Stimulated activated naive CD8-positive, alpha-beta T cell treated with anti-CD3 and anti-CD28 coated beads, Interleukin-15, amount 100 ng/mL, for 72 hours (primary cell): Measurements from ENCODE around the gene SDC1.

ENCODE experiments used
- ATAC-seq: fragments of 150-1000 bp; cut with Tn5 transposase; 2 replicates; pipeline ENCODE4 v1.10.0; 2021; ENCODE audit warnings: mild to moderate bottlenecking, moderate library complexity
- DNase-seq, 2 donors: peaks; one replicate each; pipeline ENCODE4 v3.0.0; 2021 to 2022
- H3K27ac Mint-ChIP-seq, 2 donors: one replicate each; pipeline ENCODE4 v1.8.0; 2022; ENCODE audit warnings: mild to moderate bottlenecking in 2 of 2, mixed read lengths in 2 of 2, moderate library complexity in 2 of 2
- H3K27me3 Mint-ChIP-seq: one replicate; pipeline ENCODE4 v1.8.0; 2022; ENCODE audit warnings: mixed read lengths
- H3K4me1 Mint-ChIP-seq: one replicate; pipeline ENCODE4 v1.8.0; 2022; ENCODE audit warnings: mild to moderate bottlenecking, mixed read lengths
- H3K4me3 Mint-ChIP-seq, 2 donors: one replicate each; pipeline ENCODE4 v1.8.0; 2022; ENCODE audit warnings: mild to moderate bottlenecking in 2 of 2, mixed read lengths in 2 of 2, moderate library complexity in 1 of 2
- H3K9me3 Mint-ChIP-seq, 2 donors: one replicate each; pipeline ENCODE4 v1.8.0; 2022; ENCODE audit warnings: mixed read lengths in 2 of 2

The SDC1 gene

DNA sequence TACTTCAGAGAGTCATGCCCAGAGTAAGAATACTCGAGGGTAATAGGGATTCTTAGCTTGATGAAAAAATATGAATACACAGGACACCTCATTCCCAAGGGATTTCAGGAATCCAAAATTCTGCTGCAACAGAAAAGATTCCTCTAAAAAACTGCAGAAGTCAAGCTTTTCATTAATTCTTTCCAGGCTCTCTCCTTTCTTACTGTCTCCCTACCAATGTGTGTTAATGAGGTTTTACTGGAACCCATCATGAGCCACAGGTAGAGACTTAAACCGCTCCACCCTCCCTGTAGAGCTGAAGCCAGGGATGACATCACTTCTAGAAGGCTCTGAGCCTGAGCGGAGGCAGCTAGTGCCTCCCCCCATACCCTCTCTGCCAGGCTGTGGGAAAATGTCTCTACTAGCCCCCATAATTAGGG, 3.4 kb downstream of the SDC1 start:
- no peak overlapping the region for H3K27ac Mint-ChIP-seq
- peaks cover 58% of the 10 kb centered on the region for H3K27me3 Mint-ChIP-seq
- ATAC-seq (no peak), DNase-seq (no peak)
- H3K4me3 Mint-ChIP-seq: no peak overlapping the region
- no peaks in the 10 kb centered on the region for H3K9me3 Mint-ChIP-seq
- H3K4me1 Mint-ChIP-seq: peaks cover 7% of the 10 kb centered on the region

DNA sequence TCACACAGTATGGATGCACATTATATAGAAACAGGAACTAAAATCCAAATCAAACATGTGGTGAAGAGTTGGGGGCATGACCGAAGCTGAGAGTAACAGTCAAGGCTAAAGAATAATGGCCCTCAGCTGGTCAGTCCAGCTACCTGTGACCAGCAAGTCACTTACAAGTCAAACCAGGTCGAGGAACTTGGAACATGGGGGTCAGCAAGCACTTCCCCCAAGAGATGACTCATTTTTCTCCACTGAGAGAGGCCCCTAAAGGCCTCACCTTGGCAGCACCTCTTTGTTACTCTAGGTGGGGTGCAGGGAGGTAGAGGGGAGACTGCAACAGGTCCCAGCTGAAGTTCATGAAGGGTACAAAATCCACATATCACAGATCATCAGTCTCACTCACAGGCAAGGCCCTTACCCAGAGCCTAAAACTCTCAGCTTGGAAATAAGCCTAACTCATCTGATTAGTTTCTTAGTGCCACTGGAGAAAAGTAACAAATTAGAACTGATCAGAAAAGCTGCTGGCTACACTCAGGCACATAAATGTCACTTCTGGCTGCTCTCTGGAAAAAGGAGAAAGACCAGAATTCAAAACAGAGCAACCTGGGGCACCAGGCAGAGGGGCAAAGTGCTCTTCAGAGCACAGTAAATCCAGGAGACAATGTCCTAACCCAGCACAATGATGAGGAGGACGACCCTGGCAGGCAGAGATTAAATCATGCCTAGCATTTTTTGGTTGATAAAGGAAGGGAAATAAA, 4.0 kb downstream of the SDC1 start:
- peaks cover 52% of the 10 kb centered on the region for H3K27me3 Mint-ChIP-seq
- ATAC-seq (no peak), DNase-seq (no peak)
- no peak overlapping the region for H3K4me3 Mint-ChIP-seq
- H3K9me3 Mint-ChIP-seq: no peaks in the 10 kb centered on the region
- no peak overlapping the region for H3K27ac Mint-ChIP-seq
- peaks cover 7% of the 10 kb centered on the region for H3K4me1 Mint-ChIP-seq

DNA sequence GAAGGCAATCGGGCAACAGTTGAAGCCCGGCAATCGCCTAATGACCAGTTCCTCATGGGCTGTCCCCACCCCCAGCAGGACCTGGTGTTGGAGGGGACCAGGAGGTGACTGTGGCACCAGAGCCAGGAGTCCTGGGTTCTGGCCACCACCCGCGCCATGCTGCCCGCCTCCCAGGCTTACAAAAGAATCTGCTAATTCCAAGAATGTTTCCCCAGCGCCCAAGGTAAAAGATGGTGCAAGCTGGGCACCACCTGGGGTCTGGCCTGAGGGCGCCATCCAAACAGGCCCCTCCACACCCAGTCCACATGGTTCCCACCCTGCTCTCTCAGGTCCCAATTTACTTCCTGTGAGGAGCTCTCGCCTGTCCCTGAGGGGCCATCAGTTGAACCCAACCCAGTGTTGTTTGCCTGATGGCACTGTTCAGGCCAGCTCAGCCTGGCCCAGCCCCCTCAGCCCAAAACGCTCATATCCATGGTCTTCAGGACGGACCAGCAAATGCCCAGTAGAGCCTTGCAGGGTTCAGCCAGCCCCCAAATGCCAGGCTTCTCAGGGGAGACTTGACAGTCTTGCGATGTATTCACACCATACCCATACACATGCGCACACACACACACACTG, 5.1 kb downstream of the SDC1 start:
- no peaks in the 10 kb centered on the region for H3K4me1 Mint-ChIP-seq
- no peaks in the 10 kb centered on the region for H3K9me3 Mint-ChIP-seq
- peak overlapping the region in 1 of 2 donors; percentile 87 for H3K27ac Mint-ChIP-seq
- DNase-seq: no peak
- H3K4me3 Mint-ChIP-seq: no peak overlapping the region
- H3K27me3 Mint-ChIP-seq: peaks cover 43% of the 10 kb centered on the region
- no peak for ATAC-seq

GRCh38 chr2:20218331-20219320, 6.3 kb downstream of the SDC1 start:
- Mint-ChIP-seq H3K4me1 (no peaks in the 10 kb centered on the region), H3K27me3 (peaks cover 43% of the 10 kb centered on the region), H3K27ac (no peak overlapping the region), H3K9me3 (no peaks in the 10 kb centered on the region), H3K4me3 (no peak overlapping the region)
- ATAC-seq (no peak), DNase-seq (no peak)

DNA sequence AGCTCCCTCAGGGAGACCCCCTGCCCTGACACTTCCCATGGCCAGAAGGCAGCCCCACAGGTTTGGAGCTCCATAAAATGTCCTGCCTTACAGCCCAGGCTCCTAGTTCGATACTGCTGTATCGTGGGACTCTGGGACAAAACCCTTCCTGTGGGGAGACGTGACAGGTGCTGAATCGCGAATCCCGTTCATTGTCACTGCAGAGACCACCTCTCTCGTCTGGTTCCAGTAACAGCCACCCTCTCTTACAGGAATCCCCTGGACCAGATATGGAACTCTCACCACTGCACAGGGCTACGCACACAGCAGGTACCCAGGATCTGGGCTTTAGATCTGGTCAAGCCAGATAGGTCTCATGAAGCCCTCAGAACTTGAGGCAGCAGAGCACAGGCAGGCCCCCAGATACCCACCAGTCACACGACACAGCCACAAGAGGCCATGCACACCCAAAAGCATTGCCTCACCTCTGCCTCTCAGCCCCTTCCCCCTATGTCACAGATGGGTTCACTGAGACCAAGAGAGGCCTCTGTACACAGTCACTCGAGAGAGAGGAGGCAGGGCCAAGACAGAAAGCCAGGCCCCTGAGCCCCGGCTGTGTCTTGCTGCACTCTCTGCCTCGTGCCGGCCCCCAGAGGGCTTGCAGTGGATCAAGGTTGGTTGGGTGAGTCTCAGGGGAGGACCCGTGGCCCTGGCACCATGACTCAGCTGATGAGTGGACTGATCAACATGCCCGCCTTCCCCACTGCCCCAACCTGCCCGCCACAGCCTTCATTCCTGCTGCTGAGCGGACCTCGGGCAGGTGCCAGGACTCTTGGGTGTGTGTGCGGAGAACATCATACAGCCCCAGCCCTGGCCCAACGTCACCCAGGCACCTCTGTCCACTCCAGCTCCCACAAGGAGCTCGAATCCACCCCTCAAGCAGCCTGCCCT, 7.6 kb downstream of the SDC1 start:
- H3K4me1 Mint-ChIP-seq: no peaks in the 10 kb centered on the region
- no peaks in the 10 kb centered on the region for H3K9me3 Mint-ChIP-seq
- ATAC-seq (no peak), DNase-seq (no peak)
- H3K4me3 Mint-ChIP-seq: no peak overlapping the region
- peaks cover 33% of the 10 kb centered on the region for H3K27me3 Mint-ChIP-seq
- no peak overlapping the region for H3K27ac Mint-ChIP-seq

GRCh38 chr2:20216130-20217025, 8.6 kb downstream of the SDC1 start:
- ATAC-seq (no peak), DNase-seq (no peak)
- no peaks in the 10 kb centered on the region for H3K9me3 Mint-ChIP-seq
- H3K27ac Mint-ChIP-seq: no peak overlapping the region
- H3K4me3 Mint-ChIP-seq: no peak overlapping the region
- no peaks in the 10 kb centered on the region for H3K4me1 Mint-ChIP-seq
- H3K27me3 Mint-ChIP-seq: peaks cover 23% of the 10 kb centered on the region

GRCh38 chr2:20215183-20216040, 9.5 kb downstream of the SDC1 start:
- DNase-seq: no peak
- ATAC-seq: no peak
- Mint-ChIP-seq H3K27ac (no peak overlapping the region), H3K9me3 (no peaks in the 10 kb centered on the region), H3K27me3 (peaks cover 14% of the 10 kb centered on the region), H3K4me1 (no peaks in the 10 kb centered on the region), H3K4me3 (no peak overlapping the region)

- Mint-ChIP-seq H3K27me3 (peaks cover 6% of the 10 kb centered on the region), H3K4me3 (no peak overlapping the region), H3K27ac (no peak overlapping the region), H3K9me3 (no peaks in the 10 kb centered on the region), H3K4me1 (no peaks in the 10 kb centered on the region)
- DNase-seq: no peak
- no peak for ATAC-seq
Measured at GRCh38 chr2:20214566-20215182, 10.3 kb downstream of the SDC1 start.

DNA sequence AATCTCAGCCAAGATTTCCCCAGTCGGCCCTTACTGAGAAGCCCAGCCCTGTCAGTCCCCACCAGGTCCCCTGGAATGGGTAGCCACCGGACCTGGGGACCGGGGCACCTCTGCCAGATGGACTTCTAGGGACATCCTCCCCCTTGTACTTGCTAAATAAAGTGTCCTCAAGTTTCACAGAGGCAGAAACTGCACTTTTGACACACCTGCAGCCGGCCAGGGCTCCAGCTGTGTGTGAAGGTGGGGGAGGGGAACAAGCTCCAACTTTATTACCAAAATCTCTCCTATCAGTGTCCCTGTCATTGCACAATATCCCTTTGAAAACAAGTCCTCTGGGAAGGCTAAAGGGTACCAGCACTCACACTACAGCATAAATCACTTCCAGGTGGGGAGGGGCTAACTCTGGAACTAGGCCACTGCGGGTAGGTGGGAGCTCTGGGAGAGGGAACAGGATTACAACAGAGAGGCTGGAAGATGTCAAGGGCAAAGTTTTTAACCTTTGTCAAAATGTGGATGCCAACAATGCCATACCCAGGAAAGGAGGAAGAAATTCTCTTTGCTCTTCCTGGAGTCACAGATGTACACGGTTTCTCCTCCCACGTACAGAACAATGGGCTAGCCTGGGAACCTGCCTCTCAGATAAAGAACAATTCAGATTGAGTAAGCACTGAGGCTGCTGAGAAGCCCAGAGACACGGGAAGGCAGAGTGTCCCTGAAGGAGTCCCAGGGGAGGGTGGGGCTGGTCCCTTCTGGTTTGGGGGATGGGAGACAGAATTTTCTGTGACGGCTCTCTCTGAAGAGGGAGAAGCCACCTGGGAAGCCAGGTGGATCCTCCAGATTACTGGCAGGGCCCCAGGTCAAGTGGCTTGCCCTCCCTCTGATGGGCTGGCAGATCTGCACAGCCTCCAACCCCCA, 11.0 kb downstream of the SDC1 start:
- ATAC-seq: no peak
- Mint-ChIP-seq H3K4me3 (no peak overlapping the region), H3K27me3 (no peaks in the 10 kb centered on the region)

GRCh38 chr2:20212871-20213503, 11.9 kb downstream of the SDC1 start:
- DNase-seq (no peak), ATAC-seq (no peak)
- H3K27me3 Mint-ChIP-seq: no peaks in the 10 kb centered on the region
- H3K9me3 Mint-ChIP-seq: no peaks in the 10 kb centered on the region
- no peaks in the 10 kb centered on the region for H3K4me1 Mint-ChIP-seq
- H3K4me3 Mint-ChIP-seq: no peak overlapping the region
- H3K27ac Mint-ChIP-seq: no peak overlapping the region

More for the DNA sequence above, 11.0 kb downstream of the SDC1 start:
- DNase-seq: no peak
- Mint-ChIP-seq H3K4me1 (no peaks in the 10 kb centered on the region), H3K9me3 (no peaks in the 10 kb centered on the region), H3K27ac (no peak overlapping the region)

- ATAC-seq (no peak), DNase-seq (no peak)
- H3K4me3 Mint-ChIP-seq: no peak overlapping the region
- H3K27ac Mint-ChIP-seq: peak overlapping the region in 1 of 2 donors; percentile 19
- H3K4me1 Mint-ChIP-seq: no peaks in the 10 kb centered on the region
- H3K27me3 Mint-ChIP-seq: no peaks in the 10 kb centered on the region
- no peaks in the 10 kb centered on the region for H3K9me3 Mint-ChIP-seq
Measured at GRCh38 chr2:20212459-20212870, 12.5 kb downstream of the SDC1 start.
